Measurements from ENCODE around the gene NPAS3. TPM values are rescaled to one million over a fixed set of nuclear protein-coding genes. Genes with fewer than 3 reads are reported as not detected.

NPAS3 gene
- total RNA-seq, 2 donors from 2014 or later: 0.33 to 0.78 TPM

DNA sequence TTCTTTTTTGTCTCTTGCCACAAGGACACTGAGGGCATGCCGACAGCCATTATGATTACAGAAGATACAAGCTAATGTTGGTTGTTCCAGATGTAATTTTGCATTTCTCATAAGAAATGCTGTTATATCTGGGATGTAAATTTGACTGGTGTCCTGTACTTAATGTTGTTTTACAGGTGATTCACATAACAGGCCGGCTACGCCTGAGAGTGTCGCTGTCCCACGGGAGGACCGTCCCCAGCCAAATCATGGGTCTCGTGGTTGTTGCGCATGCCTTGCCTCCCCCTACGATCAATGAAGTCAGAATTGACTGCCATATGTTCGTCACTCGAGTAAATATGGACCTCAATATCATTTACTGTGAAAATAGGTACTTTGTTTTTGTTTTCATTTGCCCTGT is 835.5 kb downstream of the NPAS3 start:
- 90 to 91% methylated on average over 11 of the region's 11 CpGs for WGBS, 2 donors
- Histone ChIP-seq H3K27ac (no peak overlapping the region), H3K4me1 (no peaks in the 10 kb centered on the region), H3K4me3 (no peak overlapping the region), H3K36me3 (replicated peaks in 1 of 2; ENCODE audit: insufficient read depth in 1 of 2, low read depth in 2 of 2) (no peaks in the 10 kb centered on the region), H3K9me3 (no peaks in the 10 kb centered on the region), H3K27me3 (no peaks in the 10 kb centered on the region)
- no peak for TF ChIP-seq POLR2A (IDR thresholded peaks at IDR 0.05)
- TF ChIP-seq, protein P1, sequence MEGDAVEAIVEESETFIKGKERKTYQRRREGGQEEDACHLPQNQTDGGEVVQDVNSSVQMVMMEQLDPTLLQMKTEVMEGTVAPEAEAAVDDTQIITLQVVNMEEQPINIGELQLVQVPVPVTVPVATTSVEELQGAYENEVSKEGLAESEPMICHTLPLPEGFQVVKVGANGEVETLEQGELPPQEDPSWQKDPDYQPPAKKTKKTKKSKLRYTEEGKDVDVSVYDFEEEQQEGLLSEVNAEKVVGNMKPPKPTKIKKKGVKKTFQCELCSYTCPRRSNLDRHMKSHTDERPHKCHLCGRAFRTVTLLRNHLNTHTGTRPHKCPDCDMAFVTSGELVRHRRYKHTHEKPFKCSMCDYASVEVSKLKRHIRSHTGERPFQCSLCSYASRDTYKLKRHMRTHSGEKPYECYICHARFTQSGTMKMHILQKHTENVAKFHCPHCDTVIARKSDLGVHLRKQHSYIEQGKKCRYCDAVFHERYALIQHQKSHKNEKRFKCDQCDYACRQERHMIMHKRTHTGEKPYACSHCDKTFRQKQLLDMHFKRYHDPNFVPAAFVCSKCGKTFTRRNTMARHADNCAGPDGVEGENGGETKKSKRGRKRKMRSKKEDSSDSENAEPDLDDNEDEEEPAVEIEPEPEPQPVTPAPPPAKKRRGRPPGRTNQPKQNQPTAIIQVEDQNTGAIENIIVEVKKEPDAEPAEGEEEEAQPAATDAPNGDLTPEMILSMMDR (IDR thresholded peaks at IDR 0.05): no peak
- DNase-seq (no peak), ATAC-seq (no peak)
- intact Hi-C loops (cut with DNase I): no loop called here

DNA sequence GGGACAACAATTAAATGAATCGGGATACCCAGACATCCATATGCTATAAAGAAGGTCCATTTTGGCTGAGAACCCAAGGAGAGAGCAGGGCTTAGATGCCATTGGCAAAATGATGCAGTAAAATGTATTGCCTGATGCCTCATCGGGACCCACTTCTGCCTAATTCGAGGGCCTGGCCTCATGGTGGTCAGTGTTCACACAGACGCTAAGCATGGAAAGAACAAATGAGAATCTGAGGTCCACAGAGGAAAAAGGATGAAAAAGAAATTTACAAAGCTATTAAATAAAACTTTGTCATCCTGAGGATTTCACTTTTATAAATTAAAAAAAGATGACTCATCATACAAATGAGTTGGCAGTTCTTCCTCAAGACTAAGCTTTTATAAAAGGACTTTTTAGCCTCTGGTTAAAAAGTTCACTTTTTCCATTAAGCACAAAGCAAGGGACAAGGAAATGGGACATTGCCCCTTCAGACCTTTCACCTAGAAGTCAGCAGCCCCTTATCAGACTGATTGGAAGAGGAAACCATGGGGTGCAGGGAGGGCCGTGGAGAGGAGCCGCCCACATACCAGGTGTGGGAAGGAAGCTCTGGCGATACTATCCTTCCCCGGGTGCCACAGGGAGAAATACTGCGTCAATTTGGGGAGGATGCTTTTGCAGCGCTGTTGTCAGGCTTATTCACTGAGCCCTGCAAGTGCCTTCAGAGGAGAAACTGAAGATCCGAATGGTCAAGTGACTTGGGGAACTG is 836.2 kb downstream of the NPAS3 start:
- 76 to 82% methylated on average over 11 of the region's 11 CpGs for WGBS, 2 donors
- Histone ChIP-seq H3K4me1 (no peaks in the 10 kb centered on the region), H3K27ac (no peak overlapping the region), H3K27me3 (no peaks in the 10 kb centered on the region), H3K9me3 (no peaks in the 10 kb centered on the region), H3K36me3 (replicated peaks in 1 of 2; ENCODE audit: insufficient read depth in 1 of 2, low read depth in 2 of 2) (no peaks in the 10 kb centered on the region), H3K4me3 (no peak overlapping the region)
- ATAC-seq: no peak
- intact Hi-C loops (cut with DNase I): no loop called here
- TF ChIP-seq, protein P1 (IDR thresholded peaks at IDR 0.05): no peak
- no peak for DNase-seq

DNA sequence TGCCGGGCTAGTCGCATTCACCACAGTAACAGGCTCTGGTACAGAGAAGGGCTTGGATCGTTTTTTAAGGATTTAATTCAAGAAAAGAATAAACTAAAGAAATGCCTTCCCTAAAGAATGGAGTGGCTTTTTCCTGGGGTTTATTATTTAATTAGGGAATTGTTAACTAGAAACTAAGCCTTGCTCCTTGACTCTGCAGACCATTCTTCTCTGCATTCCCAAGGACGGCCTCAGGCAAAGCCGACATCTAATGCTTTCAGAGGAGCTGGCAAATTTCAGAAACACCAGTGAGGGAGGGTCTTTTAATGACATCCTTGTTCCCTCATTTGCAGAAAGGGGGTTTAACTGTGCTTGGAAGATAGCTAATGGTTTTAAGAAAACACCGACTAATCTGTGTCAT is 838.2 kb downstream of the NPAS3 start:
- WGBS, 2 donors: 86 to 94% methylated on average over 6 of the region's 6 CpGs
- Histone ChIP-seq H3K27ac (no peak overlapping the region), H3K27me3 (no peaks in the 10 kb centered on the region), H3K4me3 (no peak overlapping the region), H3K36me3 (replicated peaks in 1 of 2; ENCODE audit: insufficient read depth in 1 of 2, low read depth in 2 of 2) (no peaks in the 10 kb centered on the region), H3K4me1 (no peaks in the 10 kb centered on the region), H3K9me3 (no peaks in the 10 kb centered on the region)
- DNase-seq: no peak
- TF ChIP-seq, protein P1 (IDR thresholded peaks at IDR 0.05): no peak
- TF ChIP-seq POLR2A (IDR thresholded peaks at IDR 0.05): no peak
- intact Hi-C loops (cut with DNase I): no loop called here
- no peak for ATAC-seq

DNA sequence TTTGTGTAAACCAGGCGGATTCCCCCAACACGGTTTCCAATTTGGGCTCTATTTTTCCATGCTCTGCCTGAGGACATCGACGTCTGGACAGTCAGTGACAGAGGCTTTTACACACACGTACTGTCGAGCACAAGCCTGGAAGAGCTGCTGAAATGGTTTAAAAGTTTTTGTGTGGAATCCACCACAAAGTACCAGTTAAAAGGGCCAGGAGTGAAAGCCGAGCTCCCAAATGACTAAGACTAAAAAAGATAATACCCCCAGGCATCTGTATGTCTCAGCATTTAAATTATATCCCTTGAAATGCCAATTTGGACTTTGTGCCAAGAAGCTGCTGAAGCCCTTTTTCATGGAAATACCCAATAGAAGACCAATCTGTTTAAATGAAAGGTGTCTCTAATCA is 839.0 kb downstream of the NPAS3 start:
- WGBS, 2 donors: 81 to 84% methylated on average over 7 of the region's 7 CpGs
- Histone ChIP-seq H3K27ac (no peak overlapping the region), H3K4me3 (no peak overlapping the region), H3K9me3 (no peaks in the 10 kb centered on the region), H3K36me3 (replicated peaks in 1 of 2; ENCODE audit: insufficient read depth in 1 of 2, low read depth in 2 of 2) (no peaks in the 10 kb centered on the region), H3K27me3 (no peaks in the 10 kb centered on the region), H3K4me1 (no peaks in the 10 kb centered on the region)
- ATAC-seq (no peak), DNase-seq (no peak)
- intact Hi-C loops (cut with DNase I): no loop called here
- TF ChIP-seq, protein P1 (IDR thresholded peaks at IDR 0.05): no peak
- TF ChIP-seq POLR2A (IDR thresholded peaks at IDR 0.05): no peak

DNA sequence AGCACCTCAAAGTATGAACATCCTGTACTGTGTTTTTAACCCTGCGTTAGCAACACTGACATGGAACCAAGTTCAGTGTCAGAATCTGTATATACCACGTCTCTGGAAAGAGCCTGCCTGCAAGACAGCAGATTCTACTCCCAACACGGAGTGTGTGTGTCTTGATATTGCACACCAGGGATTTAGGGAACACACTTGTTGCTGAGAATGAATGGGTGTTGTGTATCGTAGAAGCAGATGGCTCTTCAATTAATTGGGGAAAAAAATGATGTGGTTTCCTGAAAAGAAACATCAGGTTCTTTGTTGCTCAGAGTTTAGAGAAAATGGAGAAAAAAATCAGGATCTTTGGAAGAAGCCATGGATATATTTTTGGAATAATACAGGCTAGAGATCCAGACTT is 841.4 kb downstream of the NPAS3 start:
- intact Hi-C loops (cut with DNase I): no loop called here
- whole genome bisulfite sequencing, 2 donors: 70 to 74% methylated on average over 4 of the region's 4 CpGs
- ATAC-seq (no peak), DNase-seq (no peak)
- H3K9me3 ChIP-seq: no peaks in the 10 kb centered on the region
- no peaks in the 10 kb centered on the region for H3K27me3 ChIP-seq
- H3K36me3 ChIP-seq (replicated peaks in 1 of 2; ENCODE audit: insufficient read depth in 1 of 2, low read depth in 2 of 2): no peaks in the 10 kb centered on the region
- TF ChIP-seq, protein P1 (IDR thresholded peaks at IDR 0.05): no peak
- TF ChIP-seq POLR2A (IDR thresholded peaks at IDR 0.05): no peak
- no peak overlapping the region for H3K4me3 ChIP-seq
- no peak overlapping the region for H3K27ac ChIP-seq
- no peaks in the 10 kb centered on the region for H3K4me1 ChIP-seq
